HG03159 (cell line): Measurements from ENCODE around the gene ADCY4.
A peak's percentile ranks its signal among the peaks of the same experiment; 100 is the strongest.

Source experiments
- ATAC-seq: cut with Tn5 transposase; IDR thresholded peaks from one replicate; pipeline ENCODE4 v1.9.1; 2021; ENCODE audit warnings: mild to moderate bottlenecking, moderate library complexity; ENCODE audit not compliant: unreplicated experiment

The ADCY4 gene

DNA sequence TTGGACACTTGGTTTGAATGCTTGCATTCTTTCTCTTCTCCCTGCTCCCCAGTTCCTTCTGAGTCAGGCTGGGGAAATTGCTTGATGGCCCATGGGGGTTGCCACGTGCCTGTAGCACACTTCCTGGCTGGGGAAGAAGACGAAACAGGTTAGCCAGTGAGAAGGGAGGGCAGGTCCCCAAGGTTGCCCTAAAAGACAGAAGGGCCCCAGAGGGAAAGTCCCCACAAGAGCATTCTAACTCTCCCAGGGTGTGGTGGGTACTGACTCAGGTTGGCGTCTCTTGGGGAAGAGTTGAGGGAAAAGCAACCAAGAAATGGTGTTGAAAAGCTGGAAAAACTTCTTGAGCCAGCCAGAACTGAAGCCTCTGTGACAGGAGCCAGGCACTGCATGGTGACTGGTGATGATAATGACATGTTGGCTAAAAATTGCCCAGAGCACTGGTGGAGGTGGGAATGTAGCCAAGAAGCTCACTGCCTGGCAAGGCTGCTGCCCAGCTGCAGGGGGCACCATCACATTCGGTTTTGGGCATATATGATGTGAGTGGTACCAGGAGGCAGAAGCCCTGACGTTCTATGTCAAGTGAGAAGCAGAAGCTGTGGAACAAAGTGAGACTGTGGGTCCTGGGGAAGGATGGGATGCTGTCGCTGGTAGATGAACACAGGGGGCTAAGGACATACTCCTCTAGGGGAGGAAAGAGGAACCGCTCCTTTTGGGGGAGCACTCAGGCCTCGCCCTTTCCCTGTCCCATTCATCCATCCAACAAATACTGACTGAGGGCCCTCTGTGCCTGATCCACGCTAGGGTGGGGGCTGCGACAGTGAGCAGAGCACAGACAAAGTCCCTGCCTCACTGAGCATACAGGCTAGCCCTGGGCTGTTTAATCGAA lies 55.3 kb downstream of the ADCY4 start:
- ATAC-seq, result no peak

DNA sequence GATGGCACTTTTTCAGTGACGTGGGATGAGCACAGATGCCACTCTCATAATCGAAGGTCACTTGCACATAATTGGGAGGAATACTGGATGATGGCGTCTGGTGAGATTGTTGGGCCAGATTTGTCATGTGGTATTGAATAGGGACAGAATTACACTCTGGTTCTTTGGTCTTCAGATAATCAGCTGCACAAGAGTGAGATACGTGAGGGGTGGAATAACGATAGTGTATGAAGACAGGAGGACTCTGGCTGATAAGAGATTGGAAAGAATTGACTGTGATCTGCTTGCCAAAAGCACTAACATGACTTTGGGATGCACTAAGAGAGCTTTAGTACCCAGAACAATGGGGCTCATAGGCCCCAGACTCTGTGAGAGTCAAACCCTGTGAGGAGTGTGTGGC lies 56.4 kb downstream of the ADCY4 start:
- ATAC-seq, result no peak

DNA sequence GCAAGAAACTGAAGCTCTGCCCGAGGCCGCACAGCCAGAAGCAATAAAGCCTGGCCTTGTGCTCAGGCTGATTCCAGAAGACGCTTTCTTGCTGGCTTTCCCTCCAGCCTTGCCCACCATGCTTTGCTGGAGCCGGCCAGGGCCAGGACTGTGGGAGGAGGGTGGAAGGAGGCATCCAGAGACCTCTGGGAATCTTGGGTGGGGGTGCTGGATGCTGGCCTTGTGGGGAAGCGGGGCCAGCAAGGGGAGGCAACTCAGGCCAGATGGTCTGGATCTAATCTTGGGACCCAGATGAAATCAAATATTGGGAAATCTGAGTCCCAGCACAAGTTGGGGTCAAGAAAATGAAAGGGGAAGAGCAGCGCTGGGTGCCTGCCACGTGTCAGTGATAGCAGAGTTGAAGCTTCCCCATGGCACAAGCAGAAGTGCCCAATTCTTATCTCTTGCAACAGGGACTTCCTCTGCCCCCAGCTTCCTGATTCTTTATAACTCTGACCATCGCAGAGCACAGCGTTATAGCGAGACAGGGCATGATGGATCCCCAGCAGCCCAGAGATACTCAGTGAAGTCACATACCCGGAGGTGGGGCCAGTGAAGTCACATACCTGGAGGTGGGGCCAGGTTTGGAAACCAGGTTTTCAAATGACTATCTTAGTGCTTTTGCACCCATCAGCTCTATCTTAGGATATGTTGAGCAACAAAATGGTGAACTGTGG lies 57.1 kb downstream of the ADCY4 start:
- no peak for ATAC-seq

DNA sequence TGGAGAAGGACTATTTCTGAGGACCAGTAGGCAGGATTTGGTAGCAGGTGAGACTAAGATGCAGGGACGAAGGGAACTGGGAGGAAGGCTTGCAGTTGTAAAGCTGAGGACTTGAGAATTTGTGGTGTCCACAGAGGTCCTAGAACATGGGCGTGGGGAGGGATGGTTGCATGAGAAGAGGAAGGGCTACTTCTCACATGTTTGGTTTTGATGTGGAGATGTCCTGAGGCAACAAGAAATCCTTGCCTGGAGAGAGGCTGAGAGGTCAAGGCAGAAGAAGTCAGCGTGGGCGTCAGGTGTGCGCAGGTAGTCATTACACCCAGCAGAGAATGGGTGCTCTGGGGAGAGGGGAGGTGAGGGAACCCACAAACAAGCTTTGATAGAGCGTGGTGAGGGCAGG lies 57.8 kb downstream of the ADCY4 start:
- ATAC-seq, result no peak

DNA sequence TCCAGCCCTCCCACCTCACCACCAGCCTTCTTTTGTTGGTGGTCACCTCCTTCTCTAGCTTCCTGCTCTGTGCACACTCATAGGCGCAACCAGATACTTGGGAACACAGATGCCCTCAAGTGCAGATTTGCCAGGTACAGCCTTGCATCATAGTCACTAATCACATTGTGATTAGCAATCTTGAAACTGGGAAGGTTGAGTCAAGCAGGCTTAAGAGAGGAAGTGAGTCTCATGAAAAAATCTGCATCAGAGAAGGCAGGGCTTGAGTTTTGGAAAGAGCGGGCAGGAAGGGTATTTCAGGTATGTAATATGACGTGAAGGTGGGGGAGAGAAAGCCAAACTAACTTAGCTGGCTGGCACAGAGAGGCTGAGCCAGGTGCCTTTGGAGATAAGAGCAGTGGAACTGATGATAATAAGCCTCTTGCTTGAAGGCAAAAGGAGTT lies 60.7 kb downstream of the ADCY4 start:
- peak; percentile 37 for ATAC-seq

DNA sequence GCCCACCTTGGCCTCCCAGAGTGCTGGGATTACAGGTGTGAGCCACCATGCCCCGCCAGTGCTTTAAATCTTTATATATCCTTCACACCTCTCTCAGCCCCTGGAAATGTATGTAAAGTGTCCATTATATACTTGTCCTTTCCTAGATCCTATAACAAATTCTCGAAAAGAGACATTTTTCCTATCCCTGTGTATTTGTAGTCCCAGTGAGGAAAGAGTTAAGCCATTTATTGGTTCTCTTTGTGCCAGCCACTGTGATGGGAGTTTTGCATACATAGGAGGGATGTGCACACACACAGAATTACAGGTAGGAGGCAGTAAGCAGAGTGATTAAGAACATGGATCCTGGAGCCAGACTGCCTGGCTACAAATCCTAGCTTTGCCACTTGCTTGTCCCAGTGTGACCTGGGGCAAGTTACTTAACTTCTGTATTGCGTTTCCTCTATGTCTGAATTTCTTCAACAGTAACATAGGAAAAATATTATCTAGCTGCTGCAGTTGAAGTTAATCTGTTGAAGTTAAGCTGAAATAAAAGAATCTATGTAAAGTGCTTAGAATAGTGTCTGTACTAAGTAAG lies 61.4 kb downstream of the ADCY4 start:
- ATAC-seq, result no peak

DNA sequence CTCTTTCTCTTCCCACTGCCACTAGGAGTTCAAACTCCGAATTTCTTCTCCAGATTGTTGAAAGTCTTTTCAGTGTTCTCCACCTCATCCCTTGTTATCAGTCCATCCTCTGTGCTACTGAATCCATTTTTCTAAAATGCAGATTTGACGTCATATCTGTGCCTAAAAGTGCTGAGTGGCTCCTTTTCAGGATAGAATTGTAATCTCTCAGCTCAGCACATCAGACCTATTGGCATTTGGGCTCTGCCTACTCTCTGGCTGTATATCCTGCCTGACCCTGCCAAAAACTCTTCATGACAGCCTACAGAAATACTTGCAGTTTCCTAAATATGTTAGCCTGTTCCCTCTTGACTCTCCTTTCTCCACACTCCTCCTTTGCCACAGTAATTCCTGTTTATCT lies 62.4 kb downstream of the ADCY4 start:
- no peak for ATAC-seq

DNA sequence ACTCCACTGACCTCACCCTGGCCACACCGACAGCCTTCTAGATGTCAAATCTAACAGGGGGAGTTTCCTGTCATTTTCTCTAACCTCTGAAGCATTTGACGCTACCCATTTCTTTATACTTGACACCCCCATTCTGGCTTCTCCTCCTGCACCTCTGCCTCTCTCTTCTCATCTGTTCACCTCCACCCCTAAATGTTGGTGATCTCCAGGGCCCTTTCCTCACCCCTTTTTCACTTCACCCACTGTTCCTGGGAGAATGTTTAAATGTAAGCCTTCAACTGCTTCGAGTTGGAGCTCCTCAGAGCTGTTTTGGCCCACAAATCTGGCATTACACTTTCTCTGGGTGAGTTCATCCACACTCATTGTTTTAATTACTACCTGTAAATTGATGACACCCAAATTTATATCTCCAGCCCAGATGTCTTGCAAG lies 63.0 kb downstream of the ADCY4 start:
- ATAC-seq, result no peak

DNA sequence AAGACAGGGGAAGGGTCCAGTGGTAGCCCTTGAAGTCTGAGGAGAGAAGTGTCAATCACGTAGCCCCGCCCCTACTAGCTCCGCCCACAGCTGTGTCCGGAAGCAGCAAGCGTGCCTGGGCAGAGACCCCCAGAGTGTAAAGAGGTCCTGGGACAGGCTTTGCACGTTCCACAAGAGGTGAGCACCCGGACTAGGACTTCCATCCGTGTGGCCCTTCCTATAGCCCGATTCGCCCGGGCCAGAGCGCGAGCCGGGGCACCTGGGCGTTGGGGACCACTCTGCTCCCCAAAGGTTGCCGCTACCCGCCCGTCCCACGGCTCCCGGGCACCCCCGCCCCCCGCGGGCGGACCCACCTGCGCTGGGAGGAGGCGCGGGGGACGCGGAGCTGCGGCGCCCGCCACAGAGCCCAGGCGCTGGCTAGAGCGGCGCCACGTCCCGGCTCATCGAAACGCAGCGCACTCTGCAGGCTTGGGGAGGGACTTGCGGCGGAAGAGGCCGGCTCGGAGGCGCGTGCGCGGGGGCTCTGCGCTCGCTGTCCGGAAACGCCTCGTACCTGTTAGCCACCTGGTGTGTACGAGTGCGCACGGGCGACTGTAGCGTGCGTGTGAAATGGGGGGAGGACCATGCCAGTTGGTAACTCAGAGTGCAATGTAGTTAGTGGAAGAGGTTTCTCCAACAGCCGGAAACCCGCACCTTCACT lies 63.6 kb downstream of the ADCY4 start, which contains the start of gene RABGGTA:
TSS of gene RABGGTA (minus strand) at position 464 of the 700 bp plus-strand sequence. CDS start 482 bp downstream, outside the sequence.
- ATAC-seq, result peak; percentile 85

DNA sequence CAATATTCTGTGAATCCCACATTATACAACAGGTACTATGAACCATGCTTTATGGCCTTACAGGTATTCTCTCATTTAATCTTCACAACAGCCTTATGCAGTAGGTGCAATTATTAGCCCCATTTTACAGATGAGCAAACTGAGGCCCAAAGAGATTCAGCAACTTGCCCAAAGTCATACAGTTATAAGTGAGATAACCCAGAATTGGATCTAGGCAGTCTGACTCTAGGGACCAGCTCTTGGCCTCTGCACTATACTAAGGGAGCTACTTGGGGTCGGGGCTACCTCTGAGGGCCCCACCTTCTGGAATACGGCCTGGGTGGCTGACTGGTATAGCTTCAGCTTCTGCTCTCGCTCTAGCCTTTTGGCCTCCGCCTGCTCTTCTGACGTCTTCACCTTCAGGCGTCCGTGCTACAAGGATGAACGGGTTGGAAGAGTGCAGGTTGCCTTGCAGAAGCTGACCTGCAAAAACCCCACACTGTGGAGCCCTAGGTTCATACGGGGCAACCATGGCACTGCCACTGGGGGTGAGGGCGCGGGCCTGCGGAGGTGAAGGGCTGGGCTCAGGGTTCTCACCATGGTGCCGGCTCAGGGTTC lies 64.2 kb downstream of the ADCY4 start:
- ATAC-seq, result no peak

DNA sequence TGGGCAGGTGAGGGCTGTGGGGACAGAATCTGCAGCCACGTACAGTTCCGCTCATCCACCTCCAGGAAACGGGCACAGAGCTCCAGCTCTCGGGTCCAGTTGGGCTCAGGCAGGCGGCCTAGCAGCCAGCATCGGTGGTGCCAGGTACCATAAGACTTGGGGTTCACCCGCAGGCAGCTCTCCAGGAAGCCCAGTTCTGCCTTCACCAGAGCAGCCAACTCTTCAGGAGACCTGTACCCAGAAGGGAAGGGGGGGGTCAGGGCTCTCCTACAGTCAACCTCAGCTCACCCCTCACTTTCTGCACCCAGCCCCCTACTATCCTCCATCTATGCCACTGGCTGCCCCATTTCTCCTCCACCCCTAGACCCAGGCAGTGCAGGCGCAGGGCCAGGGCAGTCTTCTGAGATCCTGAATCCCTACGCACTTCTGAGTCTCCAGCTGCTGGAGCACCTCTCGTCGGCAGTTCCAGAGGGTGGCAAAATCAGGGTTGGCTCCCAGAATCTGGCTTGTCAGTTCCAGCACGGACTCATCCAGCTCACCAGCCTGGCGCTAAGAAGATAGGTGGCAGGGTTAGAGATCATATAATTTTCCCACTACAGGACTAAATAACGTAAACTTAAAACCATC lies 64.8 kb downstream of the ADCY4 start:
- ATAC-seq, result no peak

DNA sequence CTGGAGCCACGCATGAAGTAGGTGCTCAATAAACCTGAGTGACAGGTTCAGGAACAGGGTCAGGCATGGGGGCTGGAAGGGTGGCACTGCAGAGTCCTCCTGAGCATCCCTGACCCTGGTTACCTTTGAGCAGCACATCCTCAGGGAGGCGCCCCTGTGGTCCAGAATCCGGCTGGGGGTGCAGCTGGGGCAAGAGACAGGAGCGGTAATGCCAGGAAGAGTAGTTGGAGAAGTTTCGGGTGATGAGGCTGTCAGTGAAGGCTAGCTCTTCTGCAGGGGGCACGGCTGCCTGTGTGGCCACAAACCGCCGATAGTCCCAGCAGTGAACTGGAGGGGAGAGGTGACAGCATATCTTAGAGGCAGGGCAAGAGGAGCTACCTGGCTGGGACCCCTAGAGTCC lies 65.5 kb downstream of the ADCY4 start:
- ATAC-seq, result no peak
